Islet precursor cell (in vitro differentiated cells): ENCODE measurements around the gene SLC12A1.

ENCODE experiments used
- DNase-seq: peaks from one replicate; pipeline ENCODE4 v3.0.0-alpha.2; 2018

The SLC12A1 gene

GRCh38 chr15:48244921-48245320, 38.8 kb downstream of the SLC12A1 start:
- DNase-seq = no peak

- no peak for DNase-seq
Measured at GRCh38 chr15:48248414-48248813, 42.3 kb downstream of the SLC12A1 start.

GRCh38 chr15:48250640-48251076, 44.6 kb downstream of the SLC12A1 start:
- DNase-seq = peak; percentile 62

DNA sequence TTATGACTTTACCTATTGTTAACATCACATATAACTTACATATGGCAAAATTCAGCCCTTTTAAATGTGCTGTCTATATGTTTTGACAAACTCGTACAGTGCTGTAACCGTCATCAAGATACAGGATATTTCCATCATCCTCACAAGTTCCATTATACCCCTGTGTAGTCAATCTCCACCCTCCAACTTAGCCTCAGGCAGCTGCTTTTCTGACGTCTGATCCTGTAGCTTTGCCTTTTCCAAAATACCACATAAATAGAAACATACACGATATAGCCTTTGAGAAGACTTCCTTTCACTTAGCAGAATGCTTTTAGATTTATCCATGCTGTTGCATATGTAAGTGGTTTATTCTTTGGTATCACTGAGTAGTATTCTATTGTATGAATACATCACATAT, 47.1 kb downstream of the SLC12A1 start:
- DNase-seq = no peak

- no peak for DNase-seq
Measured at GRCh38 chr15:48265135-48265534, 59.0 kb downstream of the SLC12A1 start.

GRCh38 chr15:48266024-48266689, 60.1 kb downstream of the SLC12A1 start:
- no peak for DNase-seq

- no peak for DNase-seq
Measured at GRCh38 chr15:48267766-48268165, 61.7 kb downstream of the SLC12A1 start.

DNA sequence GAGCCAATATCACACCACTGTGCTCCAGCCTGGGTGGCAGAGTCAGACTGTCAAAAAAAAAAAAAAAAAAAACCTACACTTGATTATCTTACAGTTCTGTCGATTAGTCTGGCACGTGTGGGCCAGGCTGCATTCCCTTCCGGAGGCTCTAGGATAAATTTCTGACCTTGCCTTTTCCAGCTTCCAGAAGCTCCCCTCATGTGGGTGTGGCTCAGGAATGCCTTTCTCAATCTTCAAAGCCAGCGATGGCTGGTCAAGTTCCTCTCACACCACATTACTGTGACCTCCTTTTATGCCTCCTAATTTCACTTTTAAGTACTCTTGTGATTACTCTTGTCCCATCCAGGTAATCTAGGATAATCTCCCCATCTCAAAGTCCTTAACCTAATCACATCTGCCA, 66.9 kb downstream of the SLC12A1 start:
- DNase-seq = peak; percentile 54

DNA sequence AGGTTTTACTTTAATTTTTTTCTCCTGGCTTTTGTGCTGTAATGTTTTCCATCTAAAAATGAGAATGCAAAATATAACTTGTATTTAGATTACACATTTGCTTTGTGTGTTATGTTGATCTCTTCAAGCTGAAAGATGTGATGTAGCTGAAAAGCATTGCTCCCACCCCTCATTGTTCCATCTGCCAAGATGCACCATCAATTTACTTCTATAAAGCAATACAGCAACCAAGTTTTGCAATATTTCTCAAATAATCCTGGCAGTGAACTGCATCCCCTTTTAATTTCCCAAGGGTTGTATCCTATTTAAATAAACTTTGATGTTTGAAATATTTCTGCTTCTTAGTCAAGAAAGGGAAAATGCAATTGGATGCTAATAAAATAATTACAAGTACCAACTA, 72.6 kb downstream of the SLC12A1 start:
- no peak for DNase-seq

DNA sequence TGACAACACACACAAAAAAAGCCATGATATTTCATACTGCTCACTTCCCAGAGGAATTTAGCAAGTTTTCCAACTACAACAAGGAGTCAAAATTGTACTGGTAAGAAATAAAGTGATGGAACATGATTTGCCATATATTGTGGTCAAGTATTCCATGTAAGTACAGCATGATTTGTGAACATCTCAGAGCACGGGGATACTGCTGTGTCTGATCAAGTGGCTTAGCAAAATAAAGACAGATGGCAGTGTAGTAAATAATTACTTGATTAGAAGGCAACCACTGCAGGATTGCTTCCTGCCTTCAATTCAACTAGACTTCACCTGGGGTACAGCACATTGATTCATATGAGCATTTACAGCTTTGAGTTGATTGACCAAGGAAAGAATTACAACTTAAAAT, 73.5 kb downstream of the SLC12A1 start:
- DNase-seq = no peak

- DNase-seq = no peak
Measured at GRCh38 chr15:48281674-48282073, 75.6 kb downstream of the SLC12A1 start.

DNA sequence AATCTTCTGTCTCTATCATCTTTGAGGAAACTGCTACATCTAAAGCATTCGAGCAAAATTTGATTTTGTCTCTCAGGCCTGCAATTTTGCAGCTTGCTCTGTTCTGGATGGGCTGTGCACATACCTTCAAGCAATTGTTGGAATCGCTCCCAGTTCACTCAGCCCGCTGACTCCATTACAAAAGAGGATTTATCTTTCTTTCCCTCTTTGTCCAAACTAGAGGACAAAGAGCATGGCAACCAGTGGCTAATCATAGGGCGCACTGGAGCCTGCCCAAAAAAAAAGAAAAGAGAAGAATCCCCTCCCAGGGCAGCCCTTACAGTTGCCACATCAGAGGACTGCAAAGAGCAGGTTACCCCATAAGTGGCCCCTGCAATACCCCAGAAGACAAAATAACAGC, 76.1 kb downstream of the SLC12A1 start:
- DNase-seq = no peak

DNA sequence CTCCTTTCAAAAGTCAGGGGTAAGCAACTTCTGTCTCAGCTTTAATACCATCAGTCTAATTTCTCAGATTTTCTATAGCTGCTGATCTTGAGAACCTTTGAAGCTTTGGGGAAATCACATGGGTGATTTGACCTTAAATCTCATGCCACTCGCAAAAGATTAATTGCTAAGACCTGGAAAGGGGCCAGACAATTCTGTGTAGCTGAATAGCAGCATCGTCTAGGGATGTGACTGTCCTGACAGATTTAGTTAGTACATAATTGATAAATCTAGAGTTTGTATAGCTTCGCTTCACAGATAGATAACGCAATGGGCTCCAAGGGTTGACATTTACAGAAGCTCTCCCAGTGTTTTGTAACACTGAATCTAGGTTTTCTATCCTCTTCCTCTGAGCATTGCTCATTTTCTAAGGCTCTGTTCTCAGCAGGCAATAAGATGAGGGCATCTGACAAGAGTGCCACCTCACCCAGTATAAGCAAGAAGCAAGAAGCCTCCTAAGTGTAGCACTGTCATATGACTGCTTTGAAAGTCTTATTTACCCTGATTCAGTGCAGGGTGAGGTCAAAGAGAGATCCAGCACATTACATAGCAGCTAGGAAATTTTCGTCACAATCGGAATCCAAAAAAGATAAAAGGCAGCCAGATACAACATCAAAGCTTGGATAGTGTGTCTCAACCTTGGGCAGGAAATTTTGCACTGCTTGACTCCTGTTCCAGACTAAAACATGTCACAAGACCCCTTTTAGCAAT, 77.5 kb downstream of the SLC12A1 start:
- DNase-seq = no peak

DNA sequence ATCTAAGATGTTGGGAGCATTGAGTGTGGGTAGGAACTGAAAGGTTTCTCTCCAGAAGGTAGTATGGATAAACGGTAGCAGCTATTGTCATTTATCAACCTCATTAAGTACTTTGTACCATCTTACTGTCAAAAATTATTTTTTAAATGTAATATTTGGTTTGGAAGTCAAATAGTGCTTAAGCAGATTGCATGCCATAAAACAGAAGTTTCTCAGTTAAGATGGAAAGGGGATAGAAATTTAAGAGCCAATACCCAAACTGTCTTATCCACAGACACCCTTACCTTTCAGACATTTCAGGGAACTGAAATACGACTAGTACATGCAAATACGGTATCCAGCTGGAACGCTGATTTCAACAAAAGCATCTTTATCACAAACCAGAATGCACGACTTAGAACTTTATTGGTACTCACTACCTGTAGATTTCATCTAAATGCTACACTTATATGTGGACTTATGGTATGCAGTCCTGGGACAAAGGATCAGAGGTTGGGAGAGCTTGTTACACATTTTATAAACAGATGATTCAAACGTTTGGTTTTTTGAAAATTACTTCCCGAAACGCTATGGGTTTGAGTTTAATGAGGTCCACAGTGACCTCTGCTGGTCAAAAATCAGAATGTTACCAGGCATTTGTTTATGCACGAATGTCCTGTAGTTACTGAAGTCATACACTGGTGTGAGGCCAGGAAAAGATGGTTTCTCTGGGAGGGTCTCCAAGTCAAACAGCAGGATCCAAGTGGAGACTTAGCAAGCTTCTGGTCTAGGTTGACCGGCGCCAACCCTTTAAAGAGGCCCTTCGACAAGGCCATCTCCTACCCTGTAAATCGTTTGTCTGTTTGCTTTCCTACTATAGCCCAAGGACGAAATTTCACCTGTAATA, 79.5 kb downstream of the SLC12A1 start:
- DNase-seq = peak; percentile 71

- DNase-seq = no peak
Measured at GRCh38 chr15:48289628-48290027, 83.5 kb downstream of the SLC12A1 start.

GRCh38 chr15:48292458-48292857, 86.4 kb downstream of the SLC12A1 start:
- no peak for DNase-seq

DNA sequence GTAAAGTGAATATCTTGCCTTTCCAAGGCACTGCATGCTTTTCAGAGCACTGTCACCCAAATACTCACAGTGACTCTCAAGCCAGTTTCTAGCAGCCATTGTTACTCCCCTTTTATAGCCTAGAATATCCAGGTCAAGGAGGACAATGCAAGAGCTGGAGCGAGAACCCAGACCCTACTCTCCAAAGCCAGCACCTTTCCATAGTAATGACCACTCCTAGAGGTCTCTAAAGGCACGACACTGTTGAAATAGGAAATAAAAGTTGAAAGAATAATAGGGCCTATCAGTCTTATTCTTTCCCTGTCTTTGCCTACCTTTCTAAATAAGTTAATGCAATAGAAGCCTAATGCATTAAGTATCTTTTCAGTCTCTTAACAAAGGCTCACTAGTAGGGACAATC, 91.6 kb downstream of the SLC12A1 start:
- no peak for DNase-seq

GRCh38 chr15:48298914-48299313, 92.8 kb downstream of the SLC12A1 start:
- no peak for DNase-seq

GRCh38 chr15:48300038-48300437, 93.9 kb downstream of the SLC12A1 start:
- DNase-seq = no peak

GRCh38 chr15:48304398-48304797, 98.3 kb downstream of the SLC12A1 start:
- no peak for DNase-seq

- no peak for DNase-seq
Measured at GRCh38 chr15:48306639-48307038, 100.5 kb downstream of the SLC12A1 start.

GRCh38 chr15:48307586-48307985, 101.5 kb downstream of the SLC12A1 start:
- no peak for DNase-seq

DNA sequence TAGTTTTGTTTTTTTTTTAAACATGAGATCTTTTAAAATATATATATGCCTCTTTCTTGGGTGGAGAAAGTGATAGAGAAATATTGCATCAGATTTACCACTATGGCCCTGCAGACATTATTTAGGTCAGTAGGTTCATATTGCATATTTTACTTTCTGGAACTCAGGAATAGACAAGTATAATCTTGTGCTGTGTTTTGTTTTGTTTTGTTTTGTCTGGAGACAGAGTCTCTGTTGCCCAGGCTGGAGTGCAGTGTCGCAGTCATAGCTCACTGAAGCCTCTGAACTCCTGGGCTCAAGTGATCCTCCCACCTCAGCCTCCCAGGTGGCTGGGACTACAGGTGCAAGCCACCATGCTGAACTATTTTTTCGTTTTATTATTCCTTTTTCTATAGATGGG, 103.6 kb downstream of the SLC12A1 start:
- no peak for DNase-seq

- no peak for DNase-seq
Measured at GRCh38 chr15:48313216-48313615, 107.1 kb downstream of the SLC12A1 start.
